Ammon's horn (tissue), 1 donor: ENCODE measurements around the gene MEGF6.

Source experiments
- DNase-seq: peaks from one replicate; pipeline ENCODE4 v3.0.0-alpha.2; 2016; ENCODE audit warnings: low spot score

The MEGF6 gene

GRCh38 chr1:3552751-3553150, 58.6 kb downstream of the MEGF6 start:
- DNase-seq: no peak

- no peak for DNase-seq
These were observed 59.1 kb downstream of the MEGF6 start for GRCh38 chr1:3552176-3552575.

GRCh38 chr1:3551711-3552110, 59.6 kb downstream of the MEGF6 start:
- no peak for DNase-seq

- no peak for DNase-seq
These were observed 60.0 kb downstream of the MEGF6 start for GRCh38 chr1:3551290-3551678.

GRCh38 chr1:3550511-3551289, 60.6 kb downstream of the MEGF6 start:
- no peak for DNase-seq

- no peak for DNase-seq
These were observed 62.4 kb downstream of the MEGF6 start for GRCh38 chr1:3548895-3549294.

- DNase-seq: no peak
These were observed 63.0 kb downstream of the MEGF6 start for GRCh38 chr1:3548156-3548893.

GRCh38 chr1:3547055-3548005, 64.0 kb downstream of the MEGF6 start:
- no peak for DNase-seq

GRCh38 chr1:3546048-3546384, 65.3 kb downstream of the MEGF6 start:
- no peak for DNase-seq

- no peak for DNase-seq
These were observed 65.8 kb downstream of the MEGF6 start for GRCh38 chr1:3545363-3546047.

GRCh38 chr1:3544040-3544977, 67.0 kb downstream of the MEGF6 start:
- no peak for DNase-seq

- no peak for DNase-seq
These were observed 68.0 kb downstream of the MEGF6 start for GRCh38 chr1:3543076-3544039.

GRCh38 chr1:3542676-3543075, 68.6 kb downstream of the MEGF6 start:
- no peak for DNase-seq

GRCh38 chr1:3541936-3542335, 69.4 kb downstream of the MEGF6 start:
- no peak for DNase-seq

- DNase-seq: no peak
These were observed 69.8 kb downstream of the MEGF6 start for GRCh38 chr1:3541465-3541864.

GRCh38 chr1:3540876-3541275, 70.4 kb downstream of the MEGF6 start:
- no peak for DNase-seq

GRCh38 chr1:3539707-3540425, 71.4 kb downstream of the MEGF6 start:
- DNase-seq: peak; percentile 20

- no peak for DNase-seq
These were observed 73.9 kb downstream of the MEGF6 start for GRCh38 chr1:3537359-3537758.
